ENCODE data around the gene FSCN2.

DNA sequence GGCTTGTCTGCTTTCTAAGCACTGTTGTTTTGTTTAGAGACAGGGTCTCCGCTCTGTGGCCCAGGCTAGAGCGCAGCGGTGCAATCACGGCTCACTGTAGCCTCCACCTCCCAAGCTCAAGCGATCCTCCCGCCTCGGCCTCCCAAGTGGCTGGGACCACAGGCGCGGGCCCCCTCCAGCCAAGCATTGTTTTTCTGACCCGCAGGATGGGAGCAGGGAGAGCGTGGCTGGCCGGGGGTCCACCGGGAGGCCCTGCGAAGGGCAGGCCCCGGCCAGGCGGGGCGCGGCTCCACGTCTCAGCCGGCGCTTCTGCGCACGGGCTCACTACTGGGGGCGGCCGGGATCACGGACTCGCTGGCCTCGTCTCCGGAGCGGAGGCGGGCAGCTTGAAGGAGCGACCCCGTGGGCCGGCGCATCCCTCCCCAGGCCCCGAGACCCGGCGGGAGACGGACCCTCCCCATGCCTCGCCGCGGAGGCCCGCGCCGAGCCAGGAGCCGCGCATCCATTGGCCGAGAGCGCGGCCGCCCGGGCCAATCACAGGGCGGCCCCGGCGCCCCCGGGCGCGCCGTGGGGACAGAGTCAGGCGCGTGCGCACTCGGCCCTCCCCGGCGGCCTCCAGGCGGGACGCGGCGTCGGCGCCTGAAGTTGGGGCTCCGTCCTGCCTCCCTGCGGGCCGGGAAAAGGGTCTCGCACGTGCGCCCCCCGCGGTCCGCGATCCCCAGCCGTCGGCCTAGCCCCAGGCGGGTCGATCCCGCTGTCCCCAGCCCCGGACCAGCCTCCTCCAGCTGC lies 40.5 kb upstream of the FSCN2 start:
- TF ChIP-seq, protein P1, sequence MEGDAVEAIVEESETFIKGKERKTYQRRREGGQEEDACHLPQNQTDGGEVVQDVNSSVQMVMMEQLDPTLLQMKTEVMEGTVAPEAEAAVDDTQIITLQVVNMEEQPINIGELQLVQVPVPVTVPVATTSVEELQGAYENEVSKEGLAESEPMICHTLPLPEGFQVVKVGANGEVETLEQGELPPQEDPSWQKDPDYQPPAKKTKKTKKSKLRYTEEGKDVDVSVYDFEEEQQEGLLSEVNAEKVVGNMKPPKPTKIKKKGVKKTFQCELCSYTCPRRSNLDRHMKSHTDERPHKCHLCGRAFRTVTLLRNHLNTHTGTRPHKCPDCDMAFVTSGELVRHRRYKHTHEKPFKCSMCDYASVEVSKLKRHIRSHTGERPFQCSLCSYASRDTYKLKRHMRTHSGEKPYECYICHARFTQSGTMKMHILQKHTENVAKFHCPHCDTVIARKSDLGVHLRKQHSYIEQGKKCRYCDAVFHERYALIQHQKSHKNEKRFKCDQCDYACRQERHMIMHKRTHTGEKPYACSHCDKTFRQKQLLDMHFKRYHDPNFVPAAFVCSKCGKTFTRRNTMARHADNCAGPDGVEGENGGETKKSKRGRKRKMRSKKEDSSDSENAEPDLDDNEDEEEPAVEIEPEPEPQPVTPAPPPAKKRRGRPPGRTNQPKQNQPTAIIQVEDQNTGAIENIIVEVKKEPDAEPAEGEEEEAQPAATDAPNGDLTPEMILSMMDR (conservative IDR thresholded peaks at IDR 0.05; ENCODE audit: low read length) = no peak
- TF ChIP-seq EZH2phosphoT487 (IDR thresholded peaks at IDR 0.05; ENCODE audit: borderline replicate concordance) = no peak

Data from Loucy (cell line).